ENCODE measurements around the gene BCOR. TPM values are rescaled to one million over a fixed set of nuclear protein-coding genes. Genes with fewer than 3 reads are reported as not detected.
A peak's percentile ranks its signal among the peaks of the same experiment; 100 is the strongest.

The BCOR gene
- total and polyA plus RNA-seq, 9 of the 15 experiments (the other 6 are each of a cell fraction or from before 2014, with no cell fraction given): 27.5 to 113 (median 37.6) TPM

GRCh38 chrX:40013266-40014195 lies 84.2 kb downstream of the BCOR start (continued):
- TF ChIP-seq PTBP1 (IDR thresholded peaks at IDR 0.05; ENCODE audit: low read depth, low read length): no peak
- TF ChIP-seq GTF2A2 (tag; IDR thresholded peaks at IDR 0.05): no peak
- TF ChIP-seq PCBP2 (IDR thresholded peaks at IDR 0.05; ENCODE audit: low read depth, low read length, poor library complexity, severe bottlenecking): no peak
- TF ChIP-seq ZNF696 (CRISPR knock-in tag; conservative IDR thresholded peaks at IDR 0.05): no peak
- no peak for TF ChIP-seq KLF1 (tag; IDR thresholded peaks at IDR 0.05)
- TF ChIP-seq SRSF1 (IDR thresholded peaks at IDR 0.05; ENCODE audit: low read depth, low read length): no peak
- no peak for TF ChIP-seq LARP7 (IDR thresholded peaks at IDR 0.05)
- no peak for TF ChIP-seq CAMTA2 (CRISPR knock-in tag; conservative IDR thresholded peaks at IDR 0.05)
- TF ChIP-seq U2AF2 (optimal IDR thresholded peaks at IDR 0.05; ENCODE audit: low read depth, low read length): no peak
- TF ChIP-seq ARHGAP35 (IDR thresholded peaks at IDR 0.05; ENCODE audit: partially characterized antibody): no peak
- TF ChIP-seq ZNF707 (CRISPR knock-in tag; conservative IDR thresholded peaks at IDR 0.05): no peak
- TF ChIP-seq LEF1 (IDR thresholded peaks at IDR 0.05): no peak
- TF ChIP-seq MAX (CRISPR knock-in tag; IDR thresholded peaks at IDR 0.05): peak; percentile 48
- no peak for TF ChIP-seq PYGO2 (tag; IDR thresholded peaks at IDR 0.05)
- TF ChIP-seq ATF1 (CRISPR knock-in tag; IDR thresholded peaks at IDR 0.05): no peak
- no peak for TF ChIP-seq ATF1 (tag; IDR thresholded peaks at IDR 0.05)
- no peak for TF ChIP-seq ZC3H8 (IDR thresholded peaks at IDR 0.05)
- no peak for TF ChIP-seq ZNF57 (CRISPR knock-in tag; IDR thresholded peaks at IDR 0.05)
- no peak for TF ChIP-seq DMBX1 (CRISPR knock-in tag; IDR thresholded peaks at IDR 0.05; ENCODE audit: borderline replicate concordance)
- TF ChIP-seq SP1 (CRISPR knock-in tag; IDR thresholded peaks at IDR 0.05): 0 out of 2 replicates have a peak, but pooled peaks have one; percentile 26
- no peak; the same call in 1 of the 2 replicates for TF ChIP-seq ATF7 (IDR thresholded peaks at IDR 0.05)
- TF ChIP-seq NUFIP1 (IDR thresholded peaks at IDR 0.05; ENCODE audit: partially characterized antibody): no peak
- TF ChIP-seq E2F6 (IDR thresholded peaks at IDR 0.05; ENCODE audit: borderline replicate concordance in 1 of 2, extremely low read depth in 1 of 2, insufficient read depth in 1 of 2, insufficient read length in 1 of 2, low read depth in 1 of 2, low read length in 1 of 2, poor library complexity in 1 of 2, severe bottlenecking in 1 of 2): peak; percentile 62 to 92
- no peak for TF ChIP-seq DEAF1 (CRISPR knock-in tag; IDR thresholded peaks at IDR 0.05)
- TF ChIP-seq ETV6 (IDR thresholded peaks at IDR 0.05; ENCODE audit: borderline replicate concordance in 1 of 2, low read depth in 2 of 2, low read length in 1 of 2): no peak
- no peak for TF ChIP-seq ETV6 (CRISPR knock-in tag; IDR thresholded peaks at IDR 0.05; ENCODE audit: borderline replicate concordance)
- no peak for TF ChIP-seq HDAC6 (IDR thresholded peaks at IDR 0.05; ENCODE audit: low read depth, low read length)
- no peak for TF ChIP-seq KAT2B (IDR thresholded peaks at IDR 0.05; ENCODE audit: low read depth, low read length)
- no peak for TF ChIP-seq MCM5 (IDR thresholded peaks at IDR 0.05; ENCODE audit: low read depth)
